ENCODE measurements around the gene MVP.
"Not testable (repeated sequence)": the region's sequence is repeated elsewhere in the genome, so short reads cannot be mapped to it uniquely, and the experiment has no call there.

DNA sequence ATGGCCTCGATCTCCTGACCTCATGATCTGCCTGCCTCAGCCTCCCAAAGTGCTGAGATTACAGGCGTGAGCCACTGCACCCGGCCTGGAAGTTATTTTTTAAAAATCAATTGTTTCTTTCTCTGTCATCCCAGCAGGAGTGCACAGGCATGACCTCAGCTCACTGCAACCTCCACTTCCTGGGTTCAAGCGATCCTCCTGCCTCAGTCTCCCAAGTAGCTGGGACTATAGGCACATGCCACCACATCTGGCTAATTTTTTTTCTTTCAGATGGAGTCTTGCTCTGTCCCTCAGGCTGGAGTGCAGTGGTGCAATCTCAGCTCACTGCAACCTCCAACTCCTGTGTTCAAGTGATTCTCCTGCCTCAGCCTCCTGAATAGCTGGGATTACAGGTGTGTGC is 33.1 kb upstream of the MVP start:
- not testable (repeated sequence) for TF ChIP-seq POLR2AphosphoS5 (IDR thresholded peaks at IDR 0.05); POLR2A (IDR thresholded peaks at IDR 0.05; ENCODE audit: low read depth); EP300 (IDR thresholded peaks at IDR 0.05)
- TF ChIP-seq, protein P1, sequence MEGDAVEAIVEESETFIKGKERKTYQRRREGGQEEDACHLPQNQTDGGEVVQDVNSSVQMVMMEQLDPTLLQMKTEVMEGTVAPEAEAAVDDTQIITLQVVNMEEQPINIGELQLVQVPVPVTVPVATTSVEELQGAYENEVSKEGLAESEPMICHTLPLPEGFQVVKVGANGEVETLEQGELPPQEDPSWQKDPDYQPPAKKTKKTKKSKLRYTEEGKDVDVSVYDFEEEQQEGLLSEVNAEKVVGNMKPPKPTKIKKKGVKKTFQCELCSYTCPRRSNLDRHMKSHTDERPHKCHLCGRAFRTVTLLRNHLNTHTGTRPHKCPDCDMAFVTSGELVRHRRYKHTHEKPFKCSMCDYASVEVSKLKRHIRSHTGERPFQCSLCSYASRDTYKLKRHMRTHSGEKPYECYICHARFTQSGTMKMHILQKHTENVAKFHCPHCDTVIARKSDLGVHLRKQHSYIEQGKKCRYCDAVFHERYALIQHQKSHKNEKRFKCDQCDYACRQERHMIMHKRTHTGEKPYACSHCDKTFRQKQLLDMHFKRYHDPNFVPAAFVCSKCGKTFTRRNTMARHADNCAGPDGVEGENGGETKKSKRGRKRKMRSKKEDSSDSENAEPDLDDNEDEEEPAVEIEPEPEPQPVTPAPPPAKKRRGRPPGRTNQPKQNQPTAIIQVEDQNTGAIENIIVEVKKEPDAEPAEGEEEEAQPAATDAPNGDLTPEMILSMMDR (IDR thresholded peaks at IDR 0.05), result not testable (repeated sequence)
